SK-N-SH (cell line): ENCODE data around the gene ANO2. TPM values are rescaled to one million over a fixed set of nuclear protein-coding genes. Genes with fewer than 3 reads are reported as not detected.

ENCODE experiments used
- CTCF ChIA-PET: fragments of 300-600, 350-600 bp; formaldehyde crosslinking; extraction: SDS; loops from one replicate; lab custom pipeline; 2021; lab: Yijun Ruan, JAX
- POLR2A ChIA-PET: fragments of 350-600 bp; sonication (Branson Sonifier 250); formaldehyde crosslinking; extraction: SDS; loops from one replicate; lab custom pipeline; 2020; ENCODE audit warnings: antibody characterized with exemption, inconsistent platforms; lab: Yijun Ruan, JAX
- DNase-seq: peaks from one replicate; pipeline ENCODE4 v3.0.0; 2012
- H2AFZ ChIP-seq: fragments of 200-600 bp; sonication (generic); 2 replicates; pipeline ENCODE4 v1.8.1; 2016; ENCODE audit warnings: antibody characterized with exemption, mild to moderate bottlenecking, low read depth
- H3F3A ChIP-seq: fragments of 200-600 bp; sonication (generic); replicated peaks from 2 replicates; pipeline ENCODE3; 2016; ENCODE audit warnings: antibody characterized with exemption, mild to moderate bottlenecking; ENCODE audit not compliant: insufficient read depth
- H3K27ac ChIP-seq, 2 experiments: fragments of 200-500 bp in 1 of 2; fragments of 200-600 bp in 1 of 2; sonication (Bioruptor generic) in 1 of 2; sonication (generic), shearing (Covaris generic) in 1 of 2; 2 replicates each; pipeline versions ENCODE4 v1.5.1 to v1.6.1; 2014 to 2016; ENCODE audit warnings: low read depth in 2 of 2, inconsistent platforms in 1 of 2, low read length in 1 of 2, mild to moderate bottlenecking in 1 of 2, mixed read lengths in 1 of 2
- H3K27me3 ChIP-seq: fragments of 200-600 bp; sonication (generic), shearing (Covaris generic); 2 replicates; pipeline ENCODE4 v1.6.1; 2016; ENCODE audit warnings: mixed run types; ENCODE audit not compliant: insufficient read depth
- H3K36me3 ChIP-seq, 2 experiments: fragments of 200-500 bp in 1 of 2; fragments of 200-600 bp in 1 of 2; sonication (Bioruptor generic) in 1 of 2; sonication (generic) in 1 of 2; replicated peaks in 1 of 2; 2 replicates each; pipeline versions ENCODE3 to v1.5.1; 2014 to 2016; ENCODE audit warnings: low read length in 1 of 2, mild to moderate bottlenecking in 1 of 2; ENCODE audit not compliant: insufficient read depth in 2 of 2, control insufficient read depth in 1 of 2
- H3K4me1 ChIP-seq, 2 experiments: fragments of 200-500 bp in 1 of 2; fragments of 200-600 bp in 1 of 2; sonication (Bioruptor generic) in 1 of 2; sonication (generic), shearing (Covaris generic) in 1 of 2; 2 replicates each; pipeline versions ENCODE4 v1.5.1 to v1.6.1; 2014 to 2016; ENCODE audit warnings: low read depth in 1 of 2, low read length in 1 of 2, mixed run types in 1 of 2; ENCODE audit not compliant: insufficient read depth in 2 of 2, control insufficient read depth in 1 of 2
- H3K4me2 ChIP-seq: fragments of 200-600 bp; sonication (generic), shearing (Covaris generic); 2 replicates; pipeline ENCODE4 v1.6.1; 2017; ENCODE audit warnings: mixed run types
- H3K4me3 ChIP-seq, 2 experiments: fragments of 200-500 bp in 1 of 2; fragments of 200-600 bp in 1 of 2; sonication (Bioruptor generic) in 1 of 2; sonication (generic), shearing (Covaris generic) in 1 of 2; 2 replicates each; pipeline versions ENCODE4 v1.5.1 to v1.8.1; 2014 to 2016; ENCODE audit warnings: low read depth in 2 of 2, inconsistent platforms in 1 of 2, low read length in 1 of 2, mild to moderate bottlenecking in 1 of 2, mixed read lengths in 1 of 2, moderate library complexity in 1 of 2
- H3K79me2 ChIP-seq: fragments of 200-600 bp; sonication (generic); 2 replicates; pipeline ENCODE4 v1.8.1; 2017; ENCODE audit warnings: mild to moderate bottlenecking; ENCODE audit not compliant: insufficient read depth
- H3K9ac ChIP-seq: fragments of 200-600 bp; sonication (generic); 2 replicates; pipeline ENCODE4 v1.6.1; 2017; ENCODE audit warnings: mixed run types
- H3K9me2 ChIP-seq: fragments of 200-600 bp; sonication (generic); 2 replicates; pipeline ENCODE4 v1.6.1; 2017; ENCODE audit warnings: mixed run types
- H3K9me3 ChIP-seq: fragments of 200-600 bp; sonication (generic); 2 replicates; pipeline ENCODE4 v1.6.1; 2017; ENCODE audit warnings: mixed run types, mild to moderate bottlenecking, moderate library complexity
- H4K20me1 ChIP-seq: fragments of 200-600 bp; sonication (generic); 2 replicates; pipeline ENCODE4 v1.6.1; 2017; ENCODE audit warnings: mild to moderate bottlenecking, mixed run types; ENCODE audit not compliant: insufficient read depth
- CTCF ChIP-seq: fragments of 200-600 bp; sonication (generic); IDR thresholded peaks from 2 replicates; pipeline ENCODE4 v1.6.1; 2017; ENCODE audit warnings: antibody characterized with exemption, mild to moderate bottlenecking, moderate library complexity
- EP300 ChIP-seq, 2 experiments: IDR thresholded peaks; 2 replicates each; pipeline versions ENCODE4 v1.4.0 to v1.6.1; 2012; ENCODE audit warnings: borderline replicate concordance in 1 of 2, low read depth in 1 of 2, low read length in 1 of 2
- FOSL2 ChIP-seq: IDR thresholded peaks from 2 replicates; pipeline ENCODE4 v1.4.0; 2012; ENCODE audit warnings: low read depth, mild to moderate bottlenecking, moderate library complexity, borderline replicate concordance
- FOXM1 ChIP-seq: IDR thresholded peaks from 2 replicates; pipeline ENCODE4 v1.4.0; 2012; ENCODE audit warnings: low read depth, mild to moderate bottlenecking
- GABPA ChIP-seq: IDR thresholded peaks from 2 replicates; pipeline ENCODE4 v1.4.0; 2012; ENCODE audit warnings: low read depth, mild to moderate bottlenecking
- GATA2 ChIP-seq: sonication (generic); formaldehyde crosslinking; IDR thresholded peaks from 2 replicates; pipeline ENCODE4 v1.5.0; 2020; ENCODE audit warnings: mild to moderate bottlenecking, missing genetic modification reagents
- JUND ChIP-seq: IDR thresholded peaks from 2 replicates; pipeline ENCODE4 v1.4.0; 2012
- MEF2A ChIP-seq: IDR thresholded peaks from 2 replicates; pipeline ENCODE4 v1.4.0; 2012; ENCODE audit warnings: low read depth, borderline replicate concordance
- PBX3 ChIP-seq: IDR thresholded peaks from 2 replicates; pipeline ENCODE4; 2012
- POLR2AphosphoS5 ChIP-seq: IDR thresholded peaks from 2 replicates; pipeline ENCODE4 v1.6.1; 2012; ENCODE audit warnings: low read depth, low read length
- RCOR1 ChIP-seq: fragments of 150-350 bp; IDR thresholded peaks from 2 replicates; pipeline ENCODE4 v1.6.1; 2017; ENCODE audit warnings: antibody characterized with exemption, low read length
- SIN3A ChIP-seq: IDR thresholded peaks from 2 replicates; pipeline ENCODE4 v1.6.1; 2012; ENCODE audit warnings: low read depth, mild to moderate bottlenecking, low read length, moderate library complexity, borderline replicate concordance
- SMC3 ChIP-seq: IDR thresholded peaks from 2 replicates; pipeline ENCODE4 v1.6.1; 2012; ENCODE audit warnings: low read depth, low read length, improper control_type of control experiment
- TAF1 ChIP-seq: IDR thresholded peaks from 2 replicates; pipeline ENCODE4 v1.6.1; 2012; ENCODE audit warnings: low read depth, mild to moderate bottlenecking, low read length, moderate library complexity, borderline replicate concordance
- TCF12 ChIP-seq: IDR thresholded peaks from 2 replicates; pipeline ENCODE4 v1.4.0; 2012
- USF1 ChIP-seq: IDR thresholded peaks from 2 replicates; pipeline ENCODE4 v1.4.0; 2012; ENCODE audit warnings: low read depth, borderline replicate concordance
- USF2 ChIP-seq: fragments of 150-350 bp; IDR thresholded peaks from 2 replicates; pipeline ENCODE4 v1.6.1; 2017; ENCODE audit warnings: antibody characterized with exemption, low read length, low read depth, borderline replicate concordance
- YY1 ChIP-seq: IDR thresholded peaks from 2 replicates; pipeline ENCODE4 v1.4.0; 2012; ENCODE audit warnings: low read depth, mild to moderate bottlenecking
- WGBS: methylation state at CpG from one replicate; pipeline ENCODE4 v1.1.6; 2017; ENCODE audit warnings: low lambda C conversion rate; 5-methylcytosine and 5-hydroxymethylcytosine counted together
- polyA plus RNA-seq, 3 experiments: library from polyadenylated mRNA; depleted of rRNA; stranded (reverse); fragments of >200 nt; gene quantifications; 2 replicates each; pipeline ENCODE4 v1.2.3, GENCODE V29; 2012
- TF ChIP-seq, protein P1 (sequence below): IDR thresholded peaks from 2 replicates; pipeline ENCODE4 v1.4.0; 2012; ENCODE audit warnings: low read depth

Gene ANO2
- polyA plus RNA-seq, 1 of the 3 experiments (the other 2 are of a cell fraction): not detected

DNA sequence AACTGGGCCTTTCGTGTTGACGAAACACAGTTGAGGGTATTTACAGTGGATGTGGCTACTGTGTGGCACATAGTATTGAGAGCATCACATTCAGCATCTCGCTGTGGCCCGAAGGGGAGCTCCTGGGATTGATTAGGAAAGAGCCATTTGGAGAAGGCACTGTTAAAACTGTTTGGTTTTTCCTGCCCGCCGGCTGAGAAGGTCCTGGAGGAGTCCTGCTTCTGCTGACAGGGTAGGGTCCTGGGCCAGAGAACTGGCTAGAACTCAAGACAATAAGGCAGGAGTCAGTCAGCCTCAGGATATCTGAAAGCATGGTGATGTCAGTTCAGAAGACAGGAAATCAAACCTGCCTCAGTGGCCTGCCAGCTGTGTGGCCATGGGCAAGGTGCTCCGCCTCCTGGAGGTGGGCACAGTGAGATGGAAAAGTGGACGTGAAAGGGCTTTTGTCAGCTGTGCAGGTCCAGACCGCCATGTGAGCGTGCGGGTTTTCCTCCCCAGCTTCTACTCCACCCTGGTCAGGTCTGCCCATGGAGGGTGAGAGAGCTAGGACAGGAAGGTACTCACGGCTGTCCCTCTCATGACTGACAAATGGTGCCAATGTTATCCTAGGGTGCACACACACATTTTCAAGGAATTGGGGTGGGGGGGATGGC, 420.8 kb downstream of the ANO2 start:
- ChIA-PET CTCF (interaction anchor here (1.1 to 1.2 kb wide), 2 partner anchors 14 to 125 kb away, joined by 4 to 5 read pairs; no protein-coding TSS in a partner anchor), POLR2A (no interaction called here)
- no peaks in the 10 kb centered on the region for H3F3A ChIP-seq
- H3K4me2 ChIP-seq: no peak overlapping the region
- no peak overlapping the region for H3K27ac ChIP-seq
- H2AFZ ChIP-seq: no peak overlapping the region
- no peaks in the 10 kb centered on the region for H4K20me1 ChIP-seq
- no peak for DNase-seq
- no peak overlapping the region for H3K4me3 ChIP-seq
- H3K27me3 ChIP-seq: peaks cover 53% of the 10 kb centered on the region; the same call in 1 of the 2 replicates
- no peaks in the 10 kb centered on the region for H3K9me2 ChIP-seq
- H3K4me1 ChIP-seq: no peaks in the 10 kb centered on the region
- H3K36me3 ChIP-seq: no peaks in the 10 kb centered on the region
- no peak overlapping the region for H3K9ac ChIP-seq
- WGBS: 38% methylated on average over 12 of the region's 12 CpGs
- TF ChIP-seq USF1 (no peak), PBX3 (no peak), TAF1 (no peak), RCOR1 (no peak), SMC3 (no peak), TCF12 (no peak), YY1 (no peak), CTCF (no peak), JUND (no peak), GATA2 (no peak), FOXM1 (no peak), SIN3A (no peak)
- TF ChIP-seq, protein P1, sequence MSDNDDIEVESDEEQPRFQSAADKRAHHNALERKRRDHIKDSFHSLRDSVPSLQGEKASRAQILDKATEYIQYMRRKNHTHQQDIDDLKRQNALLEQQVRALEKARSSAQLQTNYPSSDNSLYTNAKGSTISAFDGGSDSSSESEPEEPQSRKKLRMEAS: no peak
- H3K9me3 ChIP-seq: no peaks in the 10 kb centered on the region
- no peaks in the 10 kb centered on the region for H3K79me2 ChIP-seq

- WGBS: 39% methylated on average over 24 of the region's 24 CpGs
- POLR2A ChIA-PET: no interaction called here
- TF ChIP-seq YY1 (no peak), EP300 (IDR thresholded peaks at IDR 0.05; ENCODE audit: borderline replicate concordance in 1 of 2, low read depth in 1 of 2, low read length in 1 of 2) (no peak), USF1 (no peak), GABPA (no peak), SIN3A (no peak), PBX3 (no peak), TAF1 (no peak), POLR2AphosphoS5 (no peak), GATA2 (no peak), MEF2A (no peak), USF2 (no peak), FOSL2 (no peak)
These were observed 421.5 kb downstream of the ANO2 start for GRCh38 chr12:5523396-5524115.

More at GRCh38 chr12:5523396-5524115, 421.5 kb downstream of the ANO2 start:
- Histone ChIP-seq H3K27me3 (peaks cover 59% of the 10 kb centered on the region; the same call in 1 of the 2 replicates), H3K27ac (no peak overlapping the region), H3K4me3 (no peak overlapping the region), H3K4me1 (no peaks in the 10 kb centered on the region), H3K9me2 (no peaks in the 10 kb centered on the region), H3K36me3 (no peaks in the 10 kb centered on the region), H2AFZ (no peak overlapping the region), H3K79me2 (no peaks in the 10 kb centered on the region), H3F3A (no peaks in the 10 kb centered on the region), H3K4me2 (no peak overlapping the region), H4K20me1 (no peaks in the 10 kb centered on the region), H3K9me3 (no peaks in the 10 kb centered on the region), H3K9ac (no peak overlapping the region)
- CTCF ChIA-PET: interaction anchor here (1.2 kb wide), 1 partner anchor 13 kb away, joined by 5 read pairs; no protein-coding TSS in a partner anchor
- no peak for DNase-seq
